GM19395 (cell line): ENCODE measurements around the gene RNF115.
"Not testable (repeated sequence)": the region's sequence is repeated elsewhere in the genome, so short reads cannot be mapped to it uniquely, and the experiment has no call there.

ENCODE experiments used
- ATAC-seq: cut with Tn5 transposase; IDR thresholded peaks from one replicate; pipeline ENCODE4 v1.9.1; 2021; ENCODE audit warnings: mild to moderate bottlenecking, moderate library complexity; ENCODE audit not compliant: unreplicated experiment

Gene RNF115

DNA sequence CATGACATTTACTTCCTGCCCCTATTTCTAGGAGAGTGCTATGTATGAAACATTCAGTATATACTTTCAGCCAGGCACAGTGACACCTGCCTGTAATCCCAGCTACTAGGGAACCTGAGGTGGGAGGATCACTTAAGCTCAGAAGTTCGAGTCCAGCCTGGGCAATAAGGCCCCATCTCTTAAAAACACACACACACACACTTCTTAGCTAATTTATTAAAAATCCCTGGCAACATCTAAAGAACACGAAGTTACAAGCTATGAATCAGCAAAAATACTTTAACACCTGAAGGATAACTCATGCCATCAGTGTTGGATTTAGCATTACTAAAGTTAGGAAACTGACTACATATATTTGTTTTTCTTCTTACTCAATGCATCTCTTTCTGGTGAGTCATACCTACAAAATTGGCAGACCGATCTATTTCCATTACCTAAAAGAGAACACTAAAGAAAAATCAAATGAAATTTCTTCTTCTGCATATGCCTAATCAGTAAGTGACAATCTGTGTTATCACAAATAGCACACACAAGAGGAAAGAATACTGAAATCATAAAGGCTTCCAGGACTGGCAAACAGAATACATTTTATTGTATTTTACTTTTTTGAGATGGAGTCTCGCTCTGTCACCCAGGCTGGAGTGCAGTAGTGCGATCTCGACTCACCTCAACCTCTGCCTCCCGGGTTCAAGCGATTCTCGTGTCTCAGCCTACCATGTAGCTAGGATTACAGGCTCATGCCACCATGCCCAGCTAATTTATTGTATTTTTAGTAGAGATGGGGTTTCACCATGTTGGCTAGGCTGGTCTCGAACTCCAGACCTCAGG, 41.4 kb downstream of the RNF115 start:
- no peak for ATAC-seq

DNA sequence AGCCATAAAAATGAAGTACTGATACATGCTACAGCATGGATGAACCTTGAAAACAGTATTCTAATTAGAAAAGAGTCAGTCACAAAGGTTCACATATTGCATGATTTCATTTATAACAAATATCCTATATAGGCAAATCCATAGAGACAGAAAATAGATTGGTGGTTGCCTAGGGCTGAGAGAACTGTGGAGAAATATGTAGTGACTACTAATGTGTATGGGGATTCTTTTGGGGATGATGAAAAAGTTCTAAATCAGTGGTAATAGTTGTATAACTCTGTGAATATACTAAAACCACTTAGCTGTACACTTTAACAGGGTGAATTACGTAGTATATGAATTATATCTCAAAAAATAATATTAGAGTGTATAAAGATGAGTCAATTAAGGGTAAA, 45.8 kb downstream of the RNF115 start:
- no peak for ATAC-seq

DNA sequence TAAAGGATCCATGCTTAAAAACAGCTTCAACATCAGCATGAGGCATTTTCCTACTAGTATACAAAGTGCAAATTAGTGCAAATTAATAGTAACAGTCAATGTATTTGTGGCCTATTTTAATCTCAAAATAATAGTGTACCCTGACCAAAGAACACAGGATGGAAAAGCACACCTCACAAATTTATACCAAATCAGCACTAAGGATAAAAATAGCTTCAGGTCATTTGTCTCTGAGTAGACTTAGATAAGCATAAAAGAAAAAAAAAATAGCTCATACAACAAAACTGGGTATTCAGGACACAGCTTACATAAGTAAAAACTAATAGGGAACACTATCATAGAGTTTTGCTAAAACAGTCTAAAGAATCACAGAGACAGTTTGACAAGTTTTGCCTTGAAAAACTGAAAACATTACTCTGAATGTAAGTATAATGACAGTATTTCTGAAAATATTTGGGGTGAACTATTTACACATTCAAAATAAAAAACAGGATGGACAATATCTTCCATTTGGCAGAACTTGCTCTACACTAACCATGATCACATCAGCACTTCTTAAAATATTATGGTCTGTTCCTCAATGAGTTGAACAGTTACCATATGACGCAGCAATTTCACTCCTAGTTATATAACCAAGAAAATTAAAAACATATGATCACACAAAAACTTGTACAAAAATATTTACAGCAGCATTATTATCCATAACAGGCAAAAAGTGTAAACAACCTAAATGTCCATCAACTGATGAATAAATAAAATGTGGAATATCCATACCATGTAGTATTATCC, 46.3 kb downstream of the RNF115 start:
- no peak for ATAC-seq

DNA sequence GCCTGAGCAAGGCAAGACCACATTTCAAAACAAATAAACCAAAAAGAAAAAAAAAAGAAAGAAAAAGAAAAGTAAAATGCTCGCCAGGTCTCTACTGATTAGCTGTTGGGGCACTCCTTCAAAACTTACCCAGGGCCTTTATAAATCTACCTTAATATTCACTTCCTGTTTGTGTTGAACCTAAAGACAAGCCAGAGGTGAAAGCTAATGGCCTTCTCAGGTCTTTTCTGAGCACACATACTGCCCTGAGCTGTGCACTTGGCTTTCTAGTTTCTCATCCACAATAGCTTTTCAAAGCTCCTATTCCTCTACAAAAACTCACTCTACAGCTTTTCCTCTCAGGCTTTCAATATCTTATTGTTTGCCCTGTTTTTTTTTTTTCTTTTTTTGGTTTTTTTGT, 50.5 kb downstream of the RNF115 start:
- ATAC-seq, result no peak

DNA sequence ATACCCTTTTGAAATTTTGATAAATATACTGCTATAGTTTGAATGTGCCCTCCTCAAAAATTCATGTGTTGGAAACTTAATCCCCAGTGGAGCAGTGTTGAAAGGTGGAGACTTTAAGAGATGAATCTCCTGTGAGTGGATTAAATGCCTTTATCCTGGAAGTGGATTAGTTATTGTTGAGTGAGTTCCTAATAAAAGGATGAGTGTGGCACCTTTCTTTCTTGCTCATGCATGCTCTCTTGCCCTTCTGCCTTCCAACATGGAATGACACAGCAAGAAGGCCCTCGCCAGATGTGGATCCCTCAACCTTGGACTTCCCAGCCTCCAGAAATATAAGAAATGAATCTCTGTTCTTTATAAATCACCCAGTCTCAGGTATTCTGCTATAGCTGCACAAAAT, 52.8 kb downstream of the RNF115 start:
- ATAC-seq, result no peak

DNA sequence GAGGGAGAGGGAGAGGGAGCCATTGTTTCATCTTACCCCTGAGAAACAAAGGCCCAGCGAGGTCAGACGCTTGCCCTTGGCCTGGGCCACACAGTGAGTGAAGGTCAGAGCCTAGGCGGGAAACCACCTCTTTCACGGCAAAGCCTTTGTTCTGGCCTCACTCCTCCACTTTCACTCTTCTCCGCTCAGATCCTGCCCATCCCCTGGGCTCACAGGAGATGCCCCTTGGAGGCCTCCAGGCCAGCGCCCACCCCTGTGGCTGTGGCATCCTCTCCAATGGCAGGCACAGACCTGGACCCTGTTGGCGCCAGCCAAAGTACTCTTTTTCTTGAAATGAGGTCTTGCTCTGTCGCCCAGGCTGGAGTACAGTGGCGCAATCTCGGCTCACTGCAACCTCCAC, 55.9 kb downstream of the RNF115 start:
- ATAC-seq, result not testable (repeated sequence)

DNA sequence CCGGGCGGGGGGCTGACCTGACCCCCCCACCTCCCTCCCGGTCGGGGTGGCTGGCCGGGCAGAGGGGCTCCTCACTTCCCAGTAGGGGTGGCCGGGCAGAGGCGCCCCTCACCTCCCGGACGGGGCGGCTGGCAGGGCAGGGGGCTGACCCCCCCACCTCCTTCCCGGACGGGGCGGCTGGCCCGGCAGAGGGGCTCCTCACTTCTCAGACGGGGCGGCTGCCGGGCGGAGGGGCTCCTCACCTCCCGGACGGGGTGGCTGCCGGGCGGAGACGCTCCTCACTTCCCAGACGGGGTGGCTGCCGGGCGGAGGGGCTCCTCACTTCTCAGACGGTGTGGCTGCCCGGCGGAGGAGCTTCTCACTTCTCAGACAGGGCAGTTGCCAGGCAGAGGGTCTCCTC, 57.0 kb downstream of the RNF115 start:
- not testable (repeated sequence) for ATAC-seq

DNA sequence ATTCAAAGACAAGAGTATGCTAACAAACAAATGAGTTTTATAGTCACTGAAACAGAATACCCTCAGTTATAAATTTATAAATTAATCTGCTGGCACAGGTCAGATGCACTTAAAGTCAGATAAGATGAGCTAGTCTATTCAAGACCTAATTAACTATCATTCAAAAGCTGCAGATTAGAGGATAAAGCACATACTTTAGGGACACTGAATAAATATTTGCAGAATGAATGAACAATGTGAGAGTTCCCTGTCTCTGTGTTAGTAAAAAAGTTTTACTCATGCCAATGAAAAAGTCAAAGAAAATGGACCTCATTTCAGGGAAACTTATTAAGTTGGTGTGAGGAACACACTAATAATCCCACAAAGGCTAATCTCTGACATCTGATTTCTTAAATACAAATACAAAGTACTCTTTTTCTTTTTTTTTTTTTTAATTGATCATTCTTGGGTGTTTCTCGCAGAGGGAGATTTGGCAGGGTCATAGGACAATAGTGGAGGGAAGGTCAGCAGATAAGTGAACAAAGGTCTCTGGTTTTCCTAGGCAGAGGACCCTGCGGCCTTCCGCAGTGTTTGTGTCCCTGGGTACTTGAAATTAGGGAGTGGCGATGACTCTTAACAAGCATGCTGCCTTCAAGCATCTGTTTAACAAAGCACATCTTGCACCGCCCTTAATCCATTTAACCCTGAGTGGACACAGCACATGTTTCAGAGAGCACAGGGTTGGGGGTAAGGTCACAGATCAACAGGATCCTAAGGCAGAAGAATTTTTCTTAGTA, 58.1 kb downstream of the RNF115 start:
- ATAC-seq, result not testable (repeated sequence)

DNA sequence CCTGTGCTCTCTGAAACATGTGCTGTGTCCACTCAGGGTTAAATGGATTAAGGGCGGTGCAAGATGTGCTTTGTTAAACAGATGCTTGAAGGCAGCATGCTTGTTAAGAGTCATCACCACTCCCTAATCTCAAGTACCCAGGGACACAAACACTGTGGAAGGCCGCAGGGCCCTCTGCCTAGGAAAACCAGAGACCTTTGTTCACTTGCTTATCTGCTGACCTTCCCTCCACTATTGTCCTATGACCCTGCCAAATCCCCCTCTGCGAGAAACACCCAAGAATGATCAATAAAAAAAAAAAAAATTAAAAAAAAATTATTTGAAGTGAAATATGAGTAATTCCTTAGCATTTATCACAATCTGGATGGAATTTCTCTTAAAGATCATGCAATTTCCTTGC, 58.8 kb downstream of the RNF115 start:
- not testable (repeated sequence) for ATAC-seq

DNA sequence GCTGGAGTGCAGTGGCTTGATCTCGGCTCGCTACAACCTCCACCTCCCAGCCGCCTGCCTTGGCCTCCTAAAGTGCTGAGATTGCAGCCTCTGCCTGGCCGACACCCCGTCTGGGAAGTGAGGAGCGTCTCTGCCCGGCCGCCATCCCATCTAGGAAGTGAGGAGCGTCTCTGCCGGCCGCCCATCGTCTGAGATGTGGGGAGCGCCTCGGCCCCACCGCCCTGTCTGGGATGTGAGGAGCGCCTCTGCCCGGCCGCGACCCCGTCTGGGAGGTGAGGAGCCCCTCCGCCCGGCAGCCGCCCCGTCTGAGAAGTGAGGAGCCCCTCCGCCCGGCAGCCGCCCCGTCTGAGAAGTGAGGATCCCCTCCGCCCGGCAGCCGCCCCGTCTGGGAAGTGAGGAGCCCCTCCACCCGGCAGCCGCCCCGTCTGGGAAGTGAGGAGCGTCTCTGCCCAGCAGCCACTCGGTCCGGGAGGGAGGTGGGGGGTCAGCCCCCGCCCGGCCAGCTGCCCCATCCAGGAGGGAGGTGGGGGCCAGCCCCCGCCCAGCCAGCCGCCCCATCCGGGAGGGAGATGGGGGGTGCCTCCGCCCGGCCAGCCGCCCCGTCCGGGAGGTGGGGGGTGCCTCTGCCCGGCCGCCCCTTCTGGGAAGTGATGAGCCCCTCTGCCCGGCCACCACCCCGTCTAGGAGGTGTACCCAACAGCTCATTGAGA, 59.5 kb downstream of the RNF115 start:
- not testable (repeated sequence) for ATAC-seq

DNA sequence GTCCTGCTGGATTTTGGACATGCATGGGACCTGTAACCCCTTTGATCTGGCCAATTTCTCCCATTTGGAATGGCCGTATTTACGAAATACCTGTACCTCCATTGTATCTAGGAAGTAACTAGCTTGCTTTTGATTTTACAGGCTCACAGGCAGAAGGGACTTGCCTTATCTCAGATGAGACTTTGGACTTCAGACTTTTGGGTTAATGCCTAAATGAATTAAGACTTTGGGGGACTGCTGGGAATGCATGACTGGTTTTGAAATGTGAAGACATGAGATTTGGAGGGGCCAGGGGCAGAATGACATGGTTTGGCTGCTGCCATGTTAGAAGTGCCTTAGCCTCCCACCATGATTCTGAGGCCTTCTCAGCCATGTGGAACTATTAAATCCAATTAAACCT, 61.9 kb downstream of the RNF115 start:
- ATAC-seq, result not testable (repeated sequence)

DNA sequence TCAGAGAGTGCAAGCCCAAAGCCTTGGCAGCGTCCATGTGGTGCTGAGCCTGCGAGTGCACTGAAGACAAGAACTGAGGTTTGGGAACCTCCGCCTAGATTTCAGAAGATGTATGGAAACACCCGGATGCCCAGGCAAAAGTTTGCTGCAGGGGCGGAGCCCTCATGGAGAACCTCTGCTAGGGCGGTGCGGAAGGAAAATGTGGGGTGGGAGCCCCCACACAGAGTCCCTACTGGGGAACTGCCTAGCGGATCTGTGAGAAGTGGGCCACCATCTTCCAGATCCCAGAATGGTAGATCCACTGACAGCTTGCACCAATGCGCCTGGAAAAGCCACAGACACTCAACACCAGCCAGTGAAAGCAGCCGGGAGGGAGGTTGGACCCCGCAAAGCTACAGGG, 62.4 kb downstream of the RNF115 start:
- ATAC-seq, result not testable (repeated sequence)

DNA sequence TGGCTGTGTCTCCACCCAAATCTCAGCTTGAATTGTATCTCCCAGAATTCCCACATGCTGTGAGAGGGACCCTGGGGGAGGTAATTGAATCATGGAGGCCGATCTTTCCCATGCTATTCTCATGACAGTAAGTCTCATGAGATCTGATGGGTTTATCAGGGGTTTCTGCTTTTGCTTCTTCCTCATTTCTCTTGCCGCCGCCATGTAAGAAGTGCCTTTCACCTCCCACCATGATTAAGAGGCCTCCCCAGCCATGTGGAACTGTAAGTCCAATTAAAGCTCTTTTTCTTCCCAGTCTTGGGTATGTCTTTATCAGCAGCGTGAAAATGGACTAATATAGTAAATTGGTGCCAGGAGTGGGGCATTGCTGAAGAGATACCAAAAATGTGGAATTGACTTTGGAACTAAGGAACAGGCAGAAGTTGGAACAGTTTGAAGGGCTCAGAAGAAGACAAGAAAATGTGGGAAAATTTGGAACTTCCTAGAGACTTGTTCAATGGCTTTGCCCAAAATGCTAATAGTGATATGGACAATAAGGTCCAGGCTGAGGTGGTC, 63.4 kb downstream of the RNF115 start:
- ATAC-seq, result not testable (repeated sequence)

DNA sequence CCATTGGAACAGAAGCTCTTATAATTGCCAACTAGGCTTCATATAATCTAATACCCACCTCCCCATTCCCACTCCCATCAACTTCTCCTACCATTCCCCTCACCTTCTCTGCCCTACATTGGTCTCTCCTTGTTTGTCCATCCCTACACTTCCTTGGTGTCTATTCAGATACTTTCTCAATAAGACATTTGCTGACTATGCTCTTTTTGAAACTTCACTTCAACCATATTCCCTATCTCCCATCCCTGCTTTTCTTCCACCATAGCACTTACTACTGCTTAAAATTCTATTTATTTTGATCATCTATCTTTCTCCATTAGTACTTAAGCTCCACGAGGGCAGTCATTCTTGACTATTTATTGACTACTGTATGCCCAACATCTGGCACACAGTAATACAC, 64.2 kb downstream of the RNF115 start:
- ATAC-seq, result no peak

DNA sequence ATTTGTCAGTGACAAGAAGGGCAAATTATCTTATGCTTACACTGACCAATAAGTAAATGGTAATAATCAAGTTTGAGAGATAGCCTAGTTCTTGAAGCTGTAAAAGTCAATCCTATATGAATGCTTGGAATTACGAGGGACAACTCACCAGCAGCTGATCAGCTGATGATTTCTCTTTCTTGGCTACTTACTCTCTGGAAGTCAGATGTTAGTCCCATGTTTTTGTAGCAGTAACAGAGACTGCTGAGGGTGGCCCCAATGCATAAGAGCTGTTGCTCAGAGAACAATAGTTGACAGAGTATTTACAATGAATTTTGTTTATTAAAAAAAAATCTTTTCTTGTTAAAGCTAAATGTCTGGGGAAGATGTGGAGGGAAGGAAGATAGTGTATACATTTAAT, 65.3 kb downstream of the RNF115 start:
- no peak for ATAC-seq

DNA sequence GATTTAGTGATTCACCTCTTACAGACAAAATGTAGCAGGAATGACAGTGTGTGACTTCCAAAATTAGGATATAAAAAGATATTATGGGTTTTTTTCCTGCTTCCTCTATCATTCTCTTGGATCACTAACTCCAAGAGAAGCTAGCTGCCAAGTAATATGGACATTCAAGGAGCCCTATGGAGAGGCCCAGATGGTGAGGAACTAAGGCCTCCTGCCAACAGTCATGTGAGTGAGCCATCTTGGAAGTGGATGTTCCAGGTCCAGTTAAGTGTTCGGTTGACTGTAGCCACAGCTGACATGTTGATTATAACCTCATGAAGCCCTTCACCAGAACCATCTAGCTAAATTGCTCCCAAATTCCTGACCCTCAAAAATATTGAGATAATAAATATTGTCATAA, 65.8 kb downstream of the RNF115 start:
- no peak for ATAC-seq

DNA sequence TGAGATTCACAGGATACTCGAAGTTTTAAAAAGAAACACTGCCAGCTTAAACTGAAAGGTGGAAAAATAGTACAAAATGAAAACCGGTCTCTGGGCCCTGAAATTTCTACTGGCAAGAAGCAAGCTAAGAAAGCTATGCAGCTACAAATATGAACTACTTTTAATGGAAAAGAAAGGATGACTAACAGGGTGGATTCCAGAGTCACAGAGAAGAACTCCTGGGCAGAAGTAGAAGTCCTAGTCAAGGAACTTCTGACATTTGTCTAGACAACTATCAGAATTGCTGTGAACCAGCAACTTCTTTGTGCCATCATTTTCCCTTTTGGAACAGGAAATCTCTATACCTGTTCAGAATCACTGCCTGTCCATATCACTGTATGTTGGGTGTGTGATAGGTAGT, 66.5 kb downstream of the RNF115 start:
- no peak for ATAC-seq

DNA sequence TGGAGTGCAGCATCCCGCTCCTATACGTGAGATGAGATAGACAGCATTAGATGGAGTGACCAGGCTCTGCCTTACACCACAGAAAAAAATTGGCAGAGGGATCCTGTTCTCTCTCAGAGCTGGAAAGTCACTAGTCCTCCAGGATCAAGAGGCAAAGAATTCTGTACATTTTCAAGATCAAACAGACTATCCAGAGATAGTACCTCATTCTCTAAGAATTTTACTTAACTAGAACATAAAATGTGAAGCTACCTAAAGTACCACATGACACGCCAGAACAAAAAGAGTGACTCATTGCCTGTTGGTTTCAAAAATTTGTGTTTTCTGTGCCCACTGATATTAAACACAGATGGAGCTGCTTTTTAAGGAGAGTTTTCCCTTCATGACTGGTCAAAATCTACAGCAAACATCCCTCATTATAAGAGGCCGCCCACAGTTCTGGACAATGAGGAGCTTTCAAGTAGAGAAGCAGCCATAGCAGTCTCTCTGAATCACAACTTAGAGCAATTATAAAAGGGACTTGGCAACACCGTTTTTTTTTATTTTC, 72.3 kb downstream of the RNF115 start:
- ATAC-seq, result no peak

DNA sequence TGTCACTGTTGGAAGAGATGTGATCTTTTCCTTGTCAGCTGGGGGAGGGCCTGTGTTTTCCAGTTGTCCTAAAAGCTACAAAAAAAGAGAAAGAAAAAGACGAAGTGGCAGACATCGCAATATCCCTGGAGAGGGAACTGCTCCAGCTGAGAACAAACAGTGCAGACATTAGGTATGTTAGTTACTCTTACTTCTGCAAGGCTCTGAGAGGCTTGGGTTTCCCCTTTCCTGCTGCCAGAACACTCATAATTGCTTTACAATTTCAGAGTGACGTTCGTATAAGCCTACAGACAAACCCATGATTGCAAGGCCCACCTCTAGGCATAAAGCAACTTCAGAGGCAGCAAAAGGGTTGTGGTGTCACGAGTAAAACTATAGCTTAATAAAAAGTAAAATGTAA, 73.5 kb downstream of the RNF115 start:
- no peak for ATAC-seq
